HepG2 (cell line): ENCODE measurements around the gene MCTS1. TPM values are rescaled to one million over a fixed set of nuclear protein-coding genes. Genes with fewer than 3 reads are reported as not detected.

Experiments used
- AHDC1 ChIP-seq: sonication (generic); formaldehyde crosslinking; IDR thresholded peaks from 2 replicates; pipeline ENCODE4 v1.5.1; 2020; ENCODE audit warnings: mild to moderate bottlenecking, missing genetic modification reagents, borderline replicate concordance
- CBX2 ChIP-seq, 2 experiments: fragments of 200-600 bp in 1 of 2; sonication (generic); formaldehyde crosslinking in 1 of 2; IDR thresholded peaks; 2 replicates each; pipeline versions ENCODE4 v1.7.0 to v1.8.1; 2018 to 2022; ENCODE audit warnings: low read depth in 2 of 2, low read length in 1 of 2, mild to moderate bottlenecking in 1 of 2, missing genetic modification reagents in 1 of 2
- CBX5 ChIP-seq: sonication (generic); formaldehyde crosslinking; IDR thresholded peaks from 2 replicates; pipeline ENCODE4 v1.4.0; 2020; ENCODE audit warnings: missing genetic modification reagents, borderline replicate concordance
- ELF3 ChIP-seq: IDR thresholded peaks from 2 replicates; pipeline ENCODE4 v1.6.1; 2016; ENCODE audit warnings: missing genetic modification reagents, missing compliant biosample characterization
- KLF12 ChIP-seq: sonication (generic); formaldehyde crosslinking; IDR thresholded peaks from 2 replicates; pipeline ENCODE4 v1.4.0; 2020; ENCODE audit warnings: missing genetic modification reagents, borderline replicate concordance
- MATR3 ChIP-seq: sonication (generic); formaldehyde crosslinking; IDR thresholded peaks from 2 replicates; pipeline ENCODE4 v1.4.0; 2020; ENCODE audit warnings: missing genetic modification reagents
- MED1 ChIP-seq: sonication (generic); formaldehyde crosslinking; IDR thresholded peaks from 2 replicates; pipeline ENCODE4 v1.4.0; 2020; ENCODE audit warnings: missing genetic modification reagents
- MTA1 ChIP-seq: sonication (generic); formaldehyde crosslinking; IDR thresholded peaks from 2 replicates; pipeline ENCODE4 v1.4.0; 2020; ENCODE audit warnings: missing genetic modification reagents, mild to moderate bottlenecking, borderline replicate concordance
- NCOA2 ChIP-seq: sonication (generic); formaldehyde crosslinking; IDR thresholded peaks from 2 replicates; pipeline ENCODE4 v1.8.0; 2022; ENCODE audit warnings: inconsistent platforms
- NFAT5 ChIP-seq: sonication (generic); formaldehyde crosslinking; IDR thresholded peaks from 2 replicates; pipeline ENCODE4 v1.4.0; 2020; ENCODE audit warnings: missing genetic modification reagents
- SP5 ChIP-seq: IDR thresholded peaks from 2 replicates; pipeline ENCODE4 v1.6.1; 2016; ENCODE audit warnings: low read depth, borderline replicate concordance
- SPEN ChIP-seq: sonication (generic); formaldehyde crosslinking; IDR thresholded peaks from 2 replicates; pipeline ENCODE4 v1.5.1; 2020; ENCODE audit warnings: low read depth, mild to moderate bottlenecking, missing genetic modification reagents
- ZBTB2 ChIP-seq: sonication (generic); formaldehyde crosslinking; IDR thresholded peaks from 2 replicates; pipeline ENCODE4 v1.8.0; 2022; ENCODE audit warnings: low read depth, missing genetic modification reagents
- ZIK1 ChIP-seq: sonication (generic); formaldehyde crosslinking; IDR thresholded peaks from 2 replicates; pipeline ENCODE4 v1.5.0; 2020; ENCODE audit warnings: mild to moderate bottlenecking, low read depth, missing genetic modification reagents, borderline replicate concordance
- ZMAT5 ChIP-seq: sonication (generic); formaldehyde crosslinking; IDR thresholded peaks from 2 replicates; pipeline ENCODE4 v1.5.0; 2020; ENCODE audit warnings: mild to moderate bottlenecking, low read depth, missing genetic modification reagents, borderline replicate concordance
- ZNF12 ChIP-seq: sonication (generic); formaldehyde crosslinking; IDR thresholded peaks from 2 replicates; pipeline ENCODE4 v1.5.0; 2020; ENCODE audit warnings: missing genetic modification reagents
- polyA plus RNA-seq, 8 experiments: library from polyadenylated mRNA; depleted of rRNA in 3 of 8; stranded (reverse) in 7 of 8; unstranded in 1 of 8; fragments of >200 nt; fragmentation: Illumina TruSeq in 4 of 8; extraction: Trizol in 4 of 8; gene quantifications; 2 replicates each; pipeline versions ENCODE4 v1.2.1 to v1.2.3, GENCODE V29; 2011 to 2016; ENCODE audit warnings: low read depth in 4 of 8, missing spikeins in 1 of 8, mixed read lengths in 1 of 8; ENCODE audit not compliant: insufficient read depth in 1 of 8
- total RNA-seq, 5 experiments: library from RNA; depleted of rRNA; stranded (reverse); fragments of >200 nt; fragmentation: Illumina TruSeq; extraction: Trizol; gene quantifications; 2 replicates each; pipeline ENCODE4 v1.2.3, GENCODE V29; 2016; ENCODE audit warnings: low read depth in 1 of 5

Gene MCTS1
- total and polyA plus RNA-seq, 2 of the 13 experiments (the other 11 are each of a cell fraction or from before 2014, with no cell fraction given) = 30.1 to 59.0 TPM

GRCh38 chrX:120603707-120604360 lies at the start of gene MCTS1 (continued):
- TF ChIP-seq ZBTB2 (CRISPR knock-in tag) (no peak), ZNF12 (no peak), NCOA2 (0 out of 2 replicates have a peak, but pooled peaks have one; percentile 21), ZMAT5 (CRISPR knock-in tag) (no peak), NFAT5 (CRISPR knock-in tag) (no peak), SP5 (CRISPR knock-in tag) (peak; percentile 69; the same call in 1 of the 2 replicates), MTA1 (CRISPR knock-in tag) (no peak), CBX5 (no peak), AHDC1 (no peak), ELF3 (CRISPR knock-in tag) (0 out of 2 replicates have a peak, but pooled peaks have one; percentile 20), ZIK1 (CRISPR knock-in tag) (no peak), MATR3 (no peak), SPEN (CRISPR knock-in tag) (no peak), CBX2 (IDR thresholded peaks at IDR 0.05; ENCODE audit: low read depth, low read length) (no peak), CBX2 (CRISPR knock-in tag; IDR thresholded peaks at IDR 0.05; ENCODE audit: low read depth) (no peak), KLF12 (CRISPR knock-in tag) (no peak), MED1 (CRISPR knock-in tag) (no peak)
